Measurements from ENCODE around the gene ZNF831.

The ZNF831 gene

DNA sequence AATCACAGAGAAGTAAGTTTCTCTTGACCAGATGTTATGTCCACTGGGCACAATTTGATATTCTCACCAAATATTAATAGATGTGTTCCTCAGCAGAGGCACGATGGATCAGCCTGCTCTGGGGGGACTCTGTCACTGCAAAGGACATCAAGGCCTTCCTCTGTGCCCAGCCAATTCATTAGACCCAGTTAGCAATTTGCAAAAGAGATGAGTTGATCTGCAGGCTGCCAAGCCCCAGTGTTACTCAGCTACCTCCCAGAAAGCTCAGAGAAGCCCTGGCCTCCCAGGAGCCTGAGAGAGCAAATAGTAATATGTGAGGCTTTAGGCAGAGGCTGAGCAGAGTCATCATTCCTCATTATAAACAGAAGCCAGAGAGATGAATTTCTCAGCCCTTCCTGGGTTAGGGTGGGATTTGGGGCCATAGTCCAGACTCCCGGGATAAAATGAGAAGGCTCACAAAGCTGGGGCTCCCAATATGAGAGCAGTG lies 54.2 kb downstream of the ZNF831 start:
- no peaks in the 10 kb centered on the region for H3K36me3 ChIP-seq (ENCODE audit: control insufficient read depth in 2 of 2, insufficient read depth in 2 of 2, low read length in 2 of 2)
- H3K4me1 ChIP-seq (ENCODE audit: control insufficient read depth, insufficient read depth, low read length) = peaks cover 10% of the 10 kb centered on the region
- H3K9me3 ChIP-seq (ENCODE audit: control insufficient read depth in 2 of 2, low read length in 2 of 2) = no peaks in the 10 kb centered on the region
- no peak overlapping the region for H3K27ac ChIP-seq (ENCODE audit: low read length)
- H3K27me3 ChIP-seq (ENCODE audit: control insufficient read depth in 1 of 2, insufficient read depth in 2 of 2, low read length in 2 of 2) = peaks cover 8 to 11% of the 10 kb centered on the region in 2 donors
- no peak overlapping the region for H3K9ac ChIP-seq (ENCODE audit: low read length in 2 of 2)
- H3K4me3 ChIP-seq (ENCODE audit: low read length in 2 of 2) = no peak overlapping the region

- H3K27me3 ChIP-seq (ENCODE audit: control insufficient read depth in 1 of 2, insufficient read depth in 2 of 2, low read length in 2 of 2) = peaks cover 10 to 15% of the 10 kb centered on the region in 2 donors
- no peak overlapping the region for H3K4me3 ChIP-seq (ENCODE audit: low read length in 2 of 2)
- H3K4me1 ChIP-seq (ENCODE audit: control insufficient read depth, insufficient read depth, low read length) = peaks cover 11% of the 10 kb centered on the region
- no peaks in the 10 kb centered on the region for H3K9me3 ChIP-seq (ENCODE audit: control insufficient read depth in 2 of 2, low read length in 2 of 2)
- H3K9ac ChIP-seq (ENCODE audit: low read length in 2 of 2) = no peak overlapping the region
- no peaks in the 10 kb centered on the region for H3K36me3 ChIP-seq (ENCODE audit: control insufficient read depth in 2 of 2, insufficient read depth in 2 of 2, low read length in 2 of 2)
- H3K27ac ChIP-seq (ENCODE audit: low read length) = no peak overlapping the region
Observed at GRCh38 chr20:59219211-59219610, 55.6 kb downstream of the ZNF831 start.

DNA sequence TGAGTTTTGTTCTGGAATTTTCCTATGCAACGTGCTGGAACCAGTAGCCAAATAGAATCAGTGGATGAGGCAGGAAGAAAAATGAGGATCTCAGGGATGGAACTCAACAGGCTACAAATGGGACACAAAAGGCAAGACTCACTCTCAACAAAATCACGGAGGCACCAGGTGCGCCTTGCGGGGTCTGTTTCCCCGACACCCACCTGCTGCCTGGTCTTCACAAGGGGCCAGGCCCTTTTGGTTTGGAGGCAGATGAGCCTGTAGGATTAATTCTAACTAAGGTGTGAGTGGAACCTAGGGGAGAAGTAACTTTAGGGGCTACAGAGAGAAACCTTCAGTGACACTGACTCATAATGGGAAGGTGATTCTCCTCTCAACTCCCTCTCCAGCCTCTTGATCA lies 56.5 kb downstream of the ZNF831 start:
- H3K9ac ChIP-seq (ENCODE audit: low read length in 2 of 2) = no peak overlapping the region
- no peak overlapping the region for H3K27ac ChIP-seq (ENCODE audit: low read length)
- no peak overlapping the region for H3K4me3 ChIP-seq (ENCODE audit: low read length in 2 of 2)
- H3K4me1 ChIP-seq (ENCODE audit: control insufficient read depth, insufficient read depth, low read length) = peaks cover 11% of the 10 kb centered on the region
- peaks cover 15 to 17% of the 10 kb centered on the region in 2 donors for H3K27me3 ChIP-seq (ENCODE audit: control insufficient read depth in 1 of 2, insufficient read depth in 2 of 2, low read length in 2 of 2)
- no peaks in the 10 kb centered on the region for H3K36me3 ChIP-seq (ENCODE audit: control insufficient read depth in 2 of 2, insufficient read depth in 2 of 2, low read length in 2 of 2)
- H3K9me3 ChIP-seq (ENCODE audit: control insufficient read depth in 2 of 2, low read length in 2 of 2) = no peaks in the 10 kb centered on the region

- no peaks in the 10 kb centered on the region for H3K9me3 ChIP-seq (ENCODE audit: control insufficient read depth in 2 of 2, low read length in 2 of 2)
- peaks cover 18 to 23% of the 10 kb centered on the region in 2 donors for H3K27me3 ChIP-seq (ENCODE audit: control insufficient read depth in 1 of 2, insufficient read depth in 2 of 2, low read length in 2 of 2)
- H3K9ac ChIP-seq (ENCODE audit: low read length in 2 of 2) = no peak overlapping the region
- peaks cover 11% of the 10 kb centered on the region for H3K4me1 ChIP-seq (ENCODE audit: control insufficient read depth, insufficient read depth, low read length)
- no peaks in the 10 kb centered on the region for H3K36me3 ChIP-seq (ENCODE audit: control insufficient read depth in 2 of 2, insufficient read depth in 2 of 2, low read length in 2 of 2)
- no peak overlapping the region for H3K4me3 ChIP-seq (ENCODE audit: low read length in 2 of 2)
- H3K27ac ChIP-seq (ENCODE audit: low read length) = no peak overlapping the region
Observed at GRCh38 chr20:59221049-59221706, 57.6 kb downstream of the ZNF831 start.

- Histone ChIP-seq H3K4me3 (ENCODE audit: low read length in 2 of 2) (peak overlapping the region; percentile 58 to 68), H3K4me1 (ENCODE audit: control insufficient read depth, insufficient read depth, low read length) (peaks cover 11% of the 10 kb centered on the region), H3K27ac (ENCODE audit: low read length) (no peak overlapping the region), H3K9me3 (ENCODE audit: control insufficient read depth in 2 of 2, low read length in 2 of 2) (no peaks in the 10 kb centered on the region), H3K9ac (ENCODE audit: low read length in 2 of 2) (peak overlapping the region in 1 of 2 donors; percentile 30), H3K27me3 (ENCODE audit: control insufficient read depth in 1 of 2, insufficient read depth in 2 of 2, low read length in 2 of 2) (peaks cover 19 to 23% of the 10 kb centered on the region in 2 donors), H3K36me3 (ENCODE audit: control insufficient read depth in 2 of 2, insufficient read depth in 2 of 2, low read length in 2 of 2) (no peaks in the 10 kb centered on the region)
Observed at GRCh38 chr20:59221707-59222252, 58.2 kb downstream of the ZNF831 start.

DNA sequence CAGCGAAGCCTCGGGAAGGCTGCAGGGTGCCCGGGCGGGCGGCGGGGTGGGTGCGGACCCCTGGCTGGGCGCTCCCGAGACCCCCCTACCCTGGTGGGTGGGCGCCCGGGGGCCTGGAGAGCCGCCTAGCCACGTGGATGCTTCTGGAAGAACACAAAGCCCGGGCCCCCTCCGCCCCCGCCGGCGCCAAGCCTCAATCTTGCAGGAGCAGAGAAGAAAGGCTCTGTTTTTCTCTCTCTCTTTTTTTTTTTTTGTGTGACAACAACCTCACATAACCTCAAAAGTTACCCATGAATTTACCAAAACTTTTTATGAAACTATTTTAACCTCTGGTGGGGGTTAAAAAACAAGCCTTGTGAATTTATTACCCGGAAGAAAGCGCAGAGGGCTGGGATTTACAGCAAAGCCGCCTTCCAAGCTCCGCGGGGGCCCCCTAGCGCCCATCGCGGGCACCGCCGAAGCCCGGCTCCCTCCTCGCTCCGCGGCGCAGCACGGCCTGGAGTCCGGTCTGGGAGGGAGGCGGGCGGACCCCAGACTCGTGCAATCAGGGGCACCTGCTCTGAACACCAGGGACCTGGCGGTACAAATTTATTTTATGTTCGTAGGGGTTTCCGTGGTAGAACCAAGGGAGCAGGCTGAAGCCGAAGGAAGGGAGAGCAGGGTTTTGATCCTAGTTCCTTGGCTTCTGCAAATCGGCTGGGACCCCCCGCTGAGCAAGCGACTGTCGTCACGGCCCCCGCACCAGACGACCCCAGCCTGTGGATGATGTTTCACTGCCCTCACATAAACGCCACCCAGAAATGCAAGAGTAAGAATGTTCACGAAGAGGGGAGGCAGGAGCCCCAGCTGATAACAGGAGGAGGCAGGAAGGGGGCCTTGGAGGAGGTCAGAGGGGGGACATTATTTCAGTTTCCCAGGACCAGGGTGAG lies 58.9 kb downstream of the ZNF831 start:
- H3K4me3 ChIP-seq (ENCODE audit: low read length in 2 of 2) = peak overlapping the region; percentile 58 to 68
- H3K9me3 ChIP-seq (ENCODE audit: control insufficient read depth in 2 of 2, low read length in 2 of 2) = no peaks in the 10 kb centered on the region
- H3K27me3 ChIP-seq (ENCODE audit: control insufficient read depth in 1 of 2, insufficient read depth in 2 of 2, low read length in 2 of 2) = peaks cover 19 to 23% of the 10 kb centered on the region in 2 donors
- peaks cover 11% of the 10 kb centered on the region for H3K4me1 ChIP-seq (ENCODE audit: control insufficient read depth, insufficient read depth, low read length)
- no peaks in the 10 kb centered on the region for H3K36me3 ChIP-seq (ENCODE audit: control insufficient read depth in 2 of 2, insufficient read depth in 2 of 2, low read length in 2 of 2)
- peak overlapping the region in 1 of 2 donors; percentile 30 for H3K9ac ChIP-seq (ENCODE audit: low read length in 2 of 2)
- H3K27ac ChIP-seq (ENCODE audit: low read length) = no peak overlapping the region

- no peak overlapping the region for H3K27ac ChIP-seq (ENCODE audit: low read length)
- no peaks in the 10 kb centered on the region for H3K9me3 ChIP-seq (ENCODE audit: control insufficient read depth in 2 of 2, low read length in 2 of 2)
- H3K36me3 ChIP-seq (ENCODE audit: control insufficient read depth in 2 of 2, insufficient read depth in 2 of 2, low read length in 2 of 2) = no peaks in the 10 kb centered on the region
- peaks cover 11% of the 10 kb centered on the region for H3K4me1 ChIP-seq (ENCODE audit: control insufficient read depth, insufficient read depth, low read length)
- H3K27me3 ChIP-seq (ENCODE audit: control insufficient read depth in 1 of 2, insufficient read depth in 2 of 2, low read length in 2 of 2) = peaks cover 19 to 23% of the 10 kb centered on the region in 2 donors
- H3K4me3 ChIP-seq (ENCODE audit: low read length in 2 of 2) = peak overlapping the region; percentile 58 to 68
- H3K9ac ChIP-seq (ENCODE audit: low read length in 2 of 2) = no peak overlapping the region
Observed at GRCh38 chr20:59223182-59223601, 59.6 kb downstream of the ZNF831 start.

DNA sequence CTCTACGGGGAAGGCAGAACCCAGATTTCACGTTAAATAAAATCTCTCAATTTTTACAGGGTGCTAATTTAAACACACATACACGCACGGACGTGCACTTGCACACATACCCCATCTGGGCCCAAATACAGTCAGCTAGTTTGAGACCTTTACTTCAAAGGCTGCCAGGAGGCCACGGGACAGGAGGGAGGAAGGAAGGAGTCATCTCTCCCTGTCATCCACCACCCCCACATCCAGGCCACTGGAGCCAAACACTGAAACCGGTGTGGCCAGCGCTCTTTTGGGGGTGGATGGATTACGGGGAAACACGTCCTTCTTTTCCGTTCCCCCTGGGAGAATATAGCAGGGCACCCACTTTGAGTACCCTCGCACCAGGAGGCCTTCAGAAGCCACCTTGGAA lies 60.1 kb downstream of the ZNF831 start:
- Histone ChIP-seq H3K36me3 (ENCODE audit: control insufficient read depth in 2 of 2, insufficient read depth in 2 of 2, low read length in 2 of 2) (no peaks in the 10 kb centered on the region), H3K9ac (ENCODE audit: low read length in 2 of 2) (no peak overlapping the region), H3K27ac (ENCODE audit: low read length) (no peak overlapping the region), H3K27me3 (ENCODE audit: control insufficient read depth in 1 of 2, insufficient read depth in 2 of 2, low read length in 2 of 2) (peaks cover 19 to 23% of the 10 kb centered on the region in 2 donors), H3K9me3 (ENCODE audit: control insufficient read depth in 2 of 2, low read length in 2 of 2) (no peaks in the 10 kb centered on the region), H3K4me1 (ENCODE audit: control insufficient read depth, insufficient read depth, low read length) (peaks cover 11% of the 10 kb centered on the region), H3K4me3 (ENCODE audit: low read length in 2 of 2) (no peak overlapping the region)

- no peaks in the 10 kb centered on the region for H3K36me3 ChIP-seq (ENCODE audit: control insufficient read depth in 2 of 2, insufficient read depth in 2 of 2, low read length in 2 of 2)
- no peaks in the 10 kb centered on the region for H3K9me3 ChIP-seq (ENCODE audit: control insufficient read depth in 2 of 2, low read length in 2 of 2)
- no peak overlapping the region for H3K27ac ChIP-seq (ENCODE audit: low read length)
- H3K4me1 ChIP-seq (ENCODE audit: control insufficient read depth, insufficient read depth, low read length) = peaks cover 11% of the 10 kb centered on the region
- no peak overlapping the region for H3K4me3 ChIP-seq (ENCODE audit: low read length in 2 of 2)
- H3K9ac ChIP-seq (ENCODE audit: low read length in 2 of 2) = no peak overlapping the region
- H3K27me3 ChIP-seq (ENCODE audit: control insufficient read depth in 1 of 2, insufficient read depth in 2 of 2, low read length in 2 of 2) = peaks cover 20 to 27% of the 10 kb centered on the region in 2 donors
Observed at GRCh38 chr20:59224236-59224635, 60.6 kb downstream of the ZNF831 start.

GRCh38 chr20:59230385-59230784 lies 66.8 kb downstream of the ZNF831 start:
- H3K36me3 ChIP-seq (ENCODE audit: control insufficient read depth in 2 of 2, insufficient read depth in 2 of 2, low read length in 2 of 2) = no peaks in the 10 kb centered on the region
- H3K27me3 ChIP-seq (ENCODE audit: control insufficient read depth in 1 of 2, insufficient read depth in 2 of 2, low read length in 2 of 2) = peaks cover 13 to 14% of the 10 kb centered on the region in 2 donors
- H3K4me1 ChIP-seq (ENCODE audit: control insufficient read depth, insufficient read depth, low read length) = no peaks in the 10 kb centered on the region
- H3K9me3 ChIP-seq (ENCODE audit: control insufficient read depth in 2 of 2, low read length in 2 of 2) = no peaks in the 10 kb centered on the region
- H3K4me3 ChIP-seq (ENCODE audit: low read length in 2 of 2) = no peak overlapping the region
- H3K27ac ChIP-seq (ENCODE audit: low read length) = no peak overlapping the region
- H3K9ac ChIP-seq (ENCODE audit: low read length in 2 of 2) = no peak overlapping the region
